ENCODE data around the gene PMAIP1. TPM values are rescaled to one million over a fixed set of nuclear protein-coding genes. Genes with fewer than 3 reads are reported as not detected.

Gene PMAIP1
- polyA plus RNA-seq, 1 of the 3 experiments (the other 2 are of a cell fraction) = 76.9 TPM

DNA sequence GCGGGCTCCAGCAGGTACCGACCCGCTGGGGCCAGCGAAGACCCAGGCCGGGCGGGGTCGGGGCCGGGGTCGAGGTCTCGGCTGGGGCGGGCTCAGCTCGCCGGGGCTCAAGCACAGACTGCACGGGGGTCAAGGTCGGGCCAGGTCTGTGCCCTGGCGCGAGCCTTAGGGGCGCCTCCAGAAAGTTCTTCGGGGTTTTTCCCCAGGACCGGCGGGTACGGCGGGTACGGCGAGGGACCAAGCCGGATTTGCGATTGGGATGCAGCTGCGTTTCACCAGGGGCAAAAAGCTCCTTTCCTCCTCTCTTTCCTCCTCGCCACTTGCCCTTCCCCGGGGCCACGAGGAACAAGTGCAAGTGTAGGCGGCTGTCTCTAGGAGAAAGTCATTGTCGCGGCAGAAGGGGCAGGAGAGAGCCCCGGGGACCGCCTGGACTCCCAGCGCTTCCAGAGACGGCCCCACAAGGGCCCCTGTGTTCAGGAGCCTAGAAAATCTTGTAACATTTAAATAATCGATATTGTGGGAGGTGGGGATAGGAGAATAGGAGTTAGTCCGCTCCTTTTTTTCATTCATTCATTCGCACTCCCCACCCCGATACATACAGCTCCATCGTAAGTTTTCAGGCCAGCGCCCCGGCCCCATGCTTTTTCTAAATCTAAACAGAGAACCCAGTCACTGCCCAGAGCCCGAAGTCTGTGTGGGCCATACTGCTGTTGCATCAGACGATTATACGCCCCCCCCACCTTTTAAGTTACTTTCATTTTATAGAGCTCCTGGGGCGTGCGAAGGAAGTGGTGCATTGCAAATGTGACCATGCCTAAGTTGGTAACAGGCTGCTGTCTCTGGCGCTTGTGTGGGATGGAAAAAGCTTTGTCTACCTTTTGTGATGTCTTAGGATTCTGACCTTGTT lies 679 bp downstream of the PMAIP1 start:
- peak; percentile 68 for DNase-seq
- H3K9ac ChIP-seq = peak overlapping the region; percentile 95
- peaks cover 18 to 24% of the 10 kb centered on the region in 2 experiments; a peak in 3 of 4 replicates for H3K4me1 ChIP-seq (ENCODE audit: control insufficient read depth in 1 of 2, insufficient read depth in 2 of 2, low read depth in 1 of 2, low read length in 1 of 2)
- ChIA-PET POLR2A (interaction anchor here (0.6 to 2.5 kb wide), 12 partner anchors 8 to 946 kb away, joined by 3 to 10 read pairs (median 3); no protein-coding TSS in a partner anchor), CTCF (interaction anchor here (0.7 to 3.3 kb wide), 5 partner anchors 20 to 775 kb away, joined by 3 to 11 read pairs (median 4); no protein-coding TSS in a partner anchor)
- no peak overlapping the region for H2AFZ ChIP-seq (ENCODE audit: low read depth)
- peak overlapping the region; percentile 89 for H3K4me2 ChIP-seq
- peaks cover 65% of the 10 kb centered on the region for H3K79me2 ChIP-seq (ENCODE audit: insufficient read depth)
- H3K36me3 ChIP-seq (replicated peaks in 1 of 2; ENCODE audit: control insufficient read depth in 1 of 2, insufficient read depth in 2 of 2, low read length in 1 of 2) = peaks cover 21 to 23% of the 10 kb centered on the region in 2 experiments
- peak overlapping the region; percentile 83 for H3K4me3 ChIP-seq (ENCODE audit: low read depth in 2 of 2, low read length in 1 of 2)
- TF ChIP-seq RFX5 (IDR thresholded peaks at IDR 0.05; ENCODE audit: low read length) (no peak), TEAD4 (IDR thresholded peaks at IDR 0.05; ENCODE audit: borderline replicate concordance, insufficient read depth) (0 out of 2 replicates have a peak, but pooled peaks have one; percentile 4), MXI1 (IDR thresholded peaks at IDR 0.05; ENCODE audit: low read depth, low read length) (peak; percentile 19; the same call in 1 of the 2 replicates)
- TF ChIP-seq, protein P1, sequence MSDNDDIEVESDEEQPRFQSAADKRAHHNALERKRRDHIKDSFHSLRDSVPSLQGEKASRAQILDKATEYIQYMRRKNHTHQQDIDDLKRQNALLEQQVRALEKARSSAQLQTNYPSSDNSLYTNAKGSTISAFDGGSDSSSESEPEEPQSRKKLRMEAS (IDR thresholded peaks at IDR 0.05; ENCODE audit: low read depth) = peak; percentile 39; the same call in 1 of the 2 replicates
- no peaks in the 10 kb centered on the region for H3K9me3 ChIP-seq
- peaks cover 28% of the 10 kb centered on the region for H4K20me1 ChIP-seq (ENCODE audit: insufficient read depth)
- H3F3A ChIP-seq (replicated peaks; ENCODE audit: insufficient read depth) = peaks cover 31% of the 10 kb centered on the region
- H3K27me3 ChIP-seq (ENCODE audit: insufficient read depth) = no peaks in the 10 kb centered on the region
- WGBS (ENCODE audit: low lambda C conversion rate) = 3% methylated on average over 31 of the region's 51 CpGs
- H3K9me2 ChIP-seq = no peaks in the 10 kb centered on the region
- peak overlapping the region; percentile 84 to 91 for H3K27ac ChIP-seq (ENCODE audit: low read depth in 2 of 2, low read length in 1 of 2)

DNA sequence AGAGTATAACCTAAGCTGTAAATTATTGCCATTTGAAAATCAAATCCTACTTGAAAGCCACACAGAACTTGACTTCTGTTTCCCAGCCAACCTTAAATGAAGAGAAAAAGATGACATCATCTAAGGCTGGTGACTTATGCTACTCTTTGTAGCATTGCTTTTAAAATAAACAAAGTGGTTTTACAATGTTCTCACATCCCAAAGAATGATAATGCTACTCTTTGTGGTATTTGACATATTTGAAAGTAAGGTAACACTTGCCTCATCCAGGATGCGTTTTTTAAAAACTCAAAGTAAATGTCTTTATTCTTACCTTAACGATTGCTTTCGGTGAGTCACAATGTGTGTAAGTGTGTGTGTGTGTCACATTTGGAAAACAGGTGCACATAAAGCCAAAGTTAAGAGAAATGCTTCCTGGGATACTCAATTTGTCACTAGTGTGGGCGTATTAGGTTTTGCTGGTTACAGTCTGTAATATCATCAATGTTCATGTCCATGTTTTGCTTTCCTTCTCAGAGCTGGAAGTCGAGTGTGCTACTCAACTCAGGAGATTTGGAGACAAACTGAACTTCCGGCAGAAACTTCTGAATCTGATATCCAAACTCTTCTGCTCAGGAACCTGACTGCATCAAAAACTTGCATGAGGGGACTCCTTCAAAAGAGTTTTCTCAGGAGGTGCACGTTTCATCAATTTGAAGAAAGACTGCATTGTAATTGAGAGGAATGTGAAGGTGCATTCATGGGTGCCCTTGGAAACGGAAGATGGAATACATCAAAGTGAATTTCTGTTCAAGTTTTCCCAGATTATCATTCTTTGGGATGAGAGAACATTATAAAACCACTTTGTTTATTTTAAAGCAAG lies 2.6 kb downstream of the PMAIP1 start:
- H3K79me2 ChIP-seq (ENCODE audit: insufficient read depth) = peaks cover 62% of the 10 kb centered on the region
- H3K9me2 ChIP-seq = no peaks in the 10 kb centered on the region
- H2AFZ ChIP-seq (ENCODE audit: low read depth) = no peak overlapping the region
- H3K9ac ChIP-seq = peak overlapping the region; percentile 95
- 78% methylated on average over 8 of the region's 8 CpGs for WGBS (ENCODE audit: low lambda C conversion rate)
- H3K4me2 ChIP-seq = peak overlapping the region; percentile 89
- H3K36me3 ChIP-seq (replicated peaks in 1 of 2; ENCODE audit: control insufficient read depth in 1 of 2, insufficient read depth in 2 of 2, low read length in 1 of 2) = peaks cover 21 to 23% of the 10 kb centered on the region in 2 experiments
- ChIA-PET CTCF (interaction anchor here (0.5 to 3.3 kb wide), 2 partner anchors 86 to 478 kb away, joined by 3 to 11 read pairs; no protein-coding TSS in a partner anchor), POLR2A (no interaction called here)
- DNase-seq = no peak
- peak overlapping the region; percentile 83; a peak in 3 of 4 replicates for H3K4me3 ChIP-seq (ENCODE audit: low read depth in 2 of 2, low read length in 1 of 2)
- no peaks in the 10 kb centered on the region for H3K27me3 ChIP-seq (ENCODE audit: insufficient read depth)
- H3K27ac ChIP-seq (ENCODE audit: low read depth in 2 of 2, low read length in 1 of 2) = peak overlapping the region in 1 of 2 experiments; percentile 91; a peak in 2 of 4 replicates
- peaks cover 41% of the 10 kb centered on the region for H3F3A ChIP-seq (replicated peaks; ENCODE audit: insufficient read depth)
- H4K20me1 ChIP-seq (ENCODE audit: insufficient read depth) = peaks cover 28% of the 10 kb centered on the region
- peaks cover 21 to 24% of the 10 kb centered on the region in 2 experiments; a peak in 3 of 4 replicates for H3K4me1 ChIP-seq (ENCODE audit: control insufficient read depth in 1 of 2, insufficient read depth in 2 of 2, low read depth in 1 of 2, low read length in 1 of 2)
- H3K9me3 ChIP-seq = no peaks in the 10 kb centered on the region
- TF ChIP-seq RAD21 (IDR thresholded peaks at IDR 0.05; ENCODE audit: low read length) (no peak), RFX5 (IDR thresholded peaks at IDR 0.05; ENCODE audit: low read length) (no peak), NRF1 (IDR thresholded peaks at IDR 0.05; ENCODE audit: low read depth, low read length) (no peak), JUND (IDR thresholded peaks at IDR 0.05) (peak; percentile 33; the same call in 1 of the 2 replicates)
